ENCODE measurements around the gene RUNX1. TPM values are rescaled to one million over a fixed set of nuclear protein-coding genes. Genes with fewer than 3 reads are reported as not detected.

RUNX1 gene
- total and polyA plus RNA-seq, 10 of the 15 experiments (the other 5 are each of a cell fraction or from before 2014, with no cell fraction given), result 0.90 to 15.2 (median 4.1) TPM

GRCh38 chr21:34915364-34915841 is 133.7 kb downstream of the RUNX1 start:
- no peak for FAIRE-seq
- no peaks in the 10 kb centered on the region for H3K79me2 ChIP-seq (ENCODE audit: control insufficient read depth, insufficient read depth, low read length)
- no peak overlapping the region for H3K4me3 ChIP-seq
- no peak overlapping the region for H2AFZ ChIP-seq (ENCODE audit: control insufficient read depth, low read depth, low read length)
- peaks cover 20% of the 10 kb centered on the region for H3K4me1 ChIP-seq (ENCODE audit: control insufficient read depth, insufficient read depth, low read length)
- in situ Hi-C loops (cut with MboI), result no loop called here
- ChIA-PET CTCF (no interaction called here), RAD21 (ENCODE audit: unreplicated experiment) (no interaction called here), SMC1A (ENCODE audit: uncharacterized antibody, unreplicated experiment) (no interaction called here), POLR2A (no interaction called here)
- H3K9me3 ChIP-seq (replicated peaks; ENCODE audit: control insufficient read depth, insufficient read depth, low read length), result no peaks in the 10 kb centered on the region
- H3K27me3 ChIP-seq (replicated peaks in 1 of 2; ENCODE audit: control insufficient read depth in 2 of 2, insufficient read depth in 2 of 2, low read length in 1 of 2), result peaks cover 0 to 8% of the 10 kb centered on the region in 2 experiments; a peak in 2 of 4 replicates
- DNase-seq (ENCODE audit: low read depth, low spot score), result no peak
- no peak overlapping the region for H3K27ac ChIP-seq (ENCODE audit: control insufficient read depth, insufficient read depth)
- no peak overlapping the region for H3K4me2 ChIP-seq (ENCODE audit: control insufficient read depth, insufficient read depth)
- peaks cover 7% of the 10 kb centered on the region for H4K20me1 ChIP-seq (ENCODE audit: control insufficient read depth, insufficient read depth)
- intact Hi-C loops (cut with micrococcal nuclease; ENCODE audit: unreplicated experiment), result no loop called here
- H3K9ac ChIP-seq (ENCODE audit: control insufficient read depth, insufficient read depth, low read length), result no peak overlapping the region
- no peak for ATAC-seq
- H3K36me3 ChIP-seq (ENCODE audit: control insufficient read depth in 2 of 2, insufficient read depth in 2 of 2, low read length in 1 of 2), result no peaks in the 10 kb centered on the region
- BruUV-seq (replicated peaks), result no TSS peak
- TF ChIP-seq ZBED1 (IDR thresholded peaks at IDR 0.05; ENCODE audit: borderline replicate concordance) (no peak), ZNF592 (IDR thresholded peaks at IDR 0.05) (no peak), BACH1 (IDR thresholded peaks at IDR 0.05; ENCODE audit: borderline replicate concordance) (no peak), POLR2AphosphoS5 (IDR thresholded peaks at IDR 0.05; ENCODE audit: low read length) (no peak), STAT3 (IDR thresholded peaks at IDR 0.05; ENCODE audit: low read depth, low read length) (no peak), DPF2 (IDR thresholded peaks at IDR 0.05) (no peak), PRDM15 (CRISPR knock-in tag; IDR thresholded peaks at IDR 0.05) (no peak), RB1 (IDR thresholded peaks at IDR 0.05; ENCODE audit: borderline replicate concordance) (no peak), POU2F2 (IDR thresholded peaks at IDR 0.05; ENCODE audit: borderline replicate concordance, low read depth, low read length) (no peak), ETV6 (conservative IDR thresholded peaks at IDR 0.05 in 1 of 2, IDR thresholded peaks at IDR 0.05 in 1 of 2; ENCODE audit: borderline replicate concordance in 1 of 2, low read depth in 1 of 2) (no peak), GABPA (IDR thresholded peaks at IDR 0.05; ENCODE audit: low read depth) (no peak)
- TF ChIP-seq, protein P1, sequence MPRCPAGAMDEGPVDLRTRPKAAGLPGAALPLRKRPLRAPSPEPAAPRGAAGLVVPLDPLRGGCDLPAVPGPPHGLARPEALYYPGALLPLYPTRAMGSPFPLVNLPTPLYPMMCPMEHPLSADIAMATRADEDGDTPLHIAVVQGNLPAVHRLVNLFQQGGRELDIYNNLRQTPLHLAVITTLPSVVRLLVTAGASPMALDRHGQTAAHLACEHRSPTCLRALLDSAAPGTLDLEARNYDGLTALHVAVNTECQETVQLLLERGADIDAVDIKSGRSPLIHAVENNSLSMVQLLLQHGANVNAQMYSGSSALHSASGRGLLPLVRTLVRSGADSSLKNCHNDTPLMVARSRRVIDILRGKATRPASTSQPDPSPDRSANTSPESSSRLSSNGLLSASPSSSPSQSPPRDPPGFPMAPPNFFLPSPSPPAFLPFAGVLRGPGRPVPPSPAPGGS (IDR thresholded peaks at IDR 0.05; ENCODE audit: borderline replicate concordance, insufficient read depth, low read depth, low read length, poor library complexity, severe bottlenecking), result no peak

Data from GM12878 (cell line).